Gastrocnemius medialis (tissue), 4 donors: Measurements from ENCODE around the gene OTOP2.

Experiments used
- CTCF ChIP-seq, 5 experiments: fragments of 450-650 bp in 3 of 5; fragments of 200-600 bp in 2 of 5; sonication (generic) in 2 of 5; IDR thresholded peaks in 4 of 5; conservative IDR thresholded peaks in 1 of 5; 1 replicate in 4 of 5; 2 replicates in 1 of 5; pipeline ENCODE4 v1.5.1; 2016 to 2019; ENCODE audit warnings: antibody characterized with exemption in 5 of 5, mild to moderate bottlenecking in 3 of 5, moderate library complexity in 3 of 5
- POLR2A ChIP-seq, 2 donors: fragments of 450-650 bp; IDR thresholded peaks; one replicate each; pipeline ENCODE4 v1.6.1; 2017; ENCODE audit warnings: antibody characterized with exemption in 2 of 2, mild to moderate bottlenecking in 2 of 2, moderate library complexity in 2 of 2

GRCh38 chr17:74879308-74879707 is 44.8 kb upstream of the OTOP2 start:
- no peak for TF ChIP-seq CTCF (IDR thresholded peaks at IDR 0.05 in 4 of 5, conservative IDR thresholded peaks at IDR 0.05 in 1 of 5)
- no peak for TF ChIP-seq POLR2A (IDR thresholded peaks at IDR 0.05)
